ENCODE measurements around the gene KBTBD6.
"Not testable (repeated sequence)": the region's sequence is repeated elsewhere in the genome, so short reads cannot be mapped to it uniquely, and the experiment has no call there.

The KBTBD6 gene

GRCh38 chr13:41131660-41132511 lies 716 bp downstream of the KBTBD6 start:
- DNase-seq = not testable (repeated sequence)

- DNase-seq = not testable (repeated sequence)
Observed at GRCh38 chr13:41131189-41131588, 1.4 kb downstream of the KBTBD6 start.

GRCh38 chr13:41130356-41130755 lies 2.2 kb downstream of the KBTBD6 start:
- no peak for DNase-seq

GRCh38 chr13:41127701-41128100 lies 4.9 kb downstream of the KBTBD6 start:
- DNase-seq = no peak

- no peak for DNase-seq
Observed at GRCh38 chr13:41122838-41123237, 9.8 kb downstream of the KBTBD6 start.

GRCh38 chr13:41117869-41118268 lies 14.7 kb downstream of the KBTBD6 start:
- DNase-seq = no peak

- no peak for DNase-seq
Observed at GRCh38 chr13:41111454-41111853, 21.1 kb downstream of the KBTBD6 start.

GRCh38 chr13:41107584-41108014 lies 25.0 kb downstream of the KBTBD6 start:
- no peak for DNase-seq

- DNase-seq = no peak
Observed at GRCh38 chr13:41107104-41107571, 25.5 kb downstream of the KBTBD6 start.

- DNase-seq = no peak
Observed at GRCh38 chr13:41099986-41100385, 32.6 kb downstream of the KBTBD6 start.

- DNase-seq = no peak
Observed at GRCh38 chr13:41098761-41099160, 33.8 kb downstream of the KBTBD6 start.

- DNase-seq = not testable (repeated sequence)
Observed at GRCh38 chr13:41095681-41096080, 36.9 kb downstream of the KBTBD6 start.

- no peak for DNase-seq
Observed at GRCh38 chr13:41085961-41086585, 46.5 kb downstream of the KBTBD6 start.

GRCh38 chr13:41079725-41080124 lies 52.9 kb downstream of the KBTBD6 start:
- DNase-seq = no peak

Data from right forelimb (tissue), 1 donor.